ENCODE measurements around the gene ZNF280D. TPM values are rescaled to one million over a fixed set of nuclear protein-coding genes. Genes with fewer than 3 reads are reported as not detected.

Gene ZNF280D
- total RNA-seq, 1 donor from 2014 or later, result 37.9 TPM

- no peak for TF ChIP-seq CTCF (IDR thresholded peaks at IDR 0.05)
- POLR2A ChIA-PET, result interaction anchor here (0.6 to 1.5 kb wide), 5 partner anchors 14 to 566 kb away, joined by 3 to 10 read pairs (median 4); no protein-coding TSS in a partner anchor
- Mint-ChIP-seq H3K27ac (peak overlapping the region; percentile 93), H3K36me3 (ENCODE audit: low read depth) (peaks cover 16% of the 10 kb centered on the region), H3K9me3 (no peaks in the 10 kb centered on the region), H3K4me1 (peaks cover 31% of the 10 kb centered on the region), H3K27me3 (no peaks in the 10 kb centered on the region), H3K4me3 (peak overlapping the region; percentile 96)
- no peak for ATAC-seq (ENCODE audit: low read depth)
- intact Hi-C loops (cut with micrococcal nuclease), result loop anchor here (1.0 to 10.0 kb wide), 7 partner anchors 14 to 569 kb away; partner anchors contain the start of genes MNS1 and TCF12
- CTCF ChIA-PET, result interaction anchor here (0.6 kb wide), 1 partner anchor 137 kb away, joined by 5 read pairs; no protein-coding TSS in a partner anchor
- no peak for DNase-seq
Measured at GRCh38 chr15:56732886-56733135, 498 bp downstream of the ZNF280D start.

- H3K36me3 Mint-ChIP-seq (ENCODE audit: low read depth), result peaks cover 16% of the 10 kb centered on the region
- peaks cover 36% of the 10 kb centered on the region for H3K4me1 Mint-ChIP-seq
- ATAC-seq (ENCODE audit: low read depth), result no peak
- no peak for TF ChIP-seq CTCF (IDR thresholded peaks at IDR 0.05)
- H3K27ac Mint-ChIP-seq, result peak overlapping the region; percentile 93
- peak overlapping the region; percentile 96 for H3K4me3 Mint-ChIP-seq
- H3K27me3 Mint-ChIP-seq, result no peaks in the 10 kb centered on the region
- POLR2A ChIA-PET, result interaction anchor here (0.6 to 0.7 kb wide), 3 partner anchors 20 to 485 kb away, joined by 3 to 10 read pairs (median 5); no protein-coding TSS in a partner anchor
- CTCF ChIA-PET, result interaction anchor here (0.6 kb wide), 1 partner anchor 137 kb away, joined by 5 read pairs; no protein-coding TSS in a partner anchor
- no peaks in the 10 kb centered on the region for H3K9me3 Mint-ChIP-seq
- intact Hi-C loops (cut with micrococcal nuclease), result loop anchor here (2.0 to 10.0 kb wide), 6 partner anchors 14 to 570 kb away; partner anchors contain the start of gene MNS1
- DNase-seq, result no peak
Measured at GRCh38 chr15:56732135-56732885, 999 bp downstream of the ZNF280D start.

- H3K4me1 Mint-ChIP-seq, result peaks cover 43% of the 10 kb centered on the region
- ATAC-seq (ENCODE audit: low read depth), result no peak
- DNase-seq, result no peak
- TF ChIP-seq CTCF (IDR thresholded peaks at IDR 0.05), result no peak
- no peaks in the 10 kb centered on the region for H3K9me3 Mint-ChIP-seq
- POLR2A ChIA-PET, result no interaction called here
- no peaks in the 10 kb centered on the region for H3K27me3 Mint-ChIP-seq
- peaks cover 19% of the 10 kb centered on the region for H3K36me3 Mint-ChIP-seq (ENCODE audit: low read depth)
- intact Hi-C loops (cut with micrococcal nuclease), result loop anchor here (5.0 to 10.0 kb wide), 4 partner anchors 106 to 571 kb away; partner anchors contain the start of gene MNS1
- peak overlapping the region; percentile 93 for H3K27ac Mint-ChIP-seq
- CTCF ChIA-PET, result no interaction called here
- peak overlapping the region; percentile 96 for H3K4me3 Mint-ChIP-seq
Measured at GRCh38 chr15:56731548-56731947, 1.8 kb downstream of the ZNF280D start.

- Mint-ChIP-seq H3K4me1 (peaks cover 56% of the 10 kb centered on the region), H3K36me3 (ENCODE audit: low read depth) (peaks cover 19% of the 10 kb centered on the region), H3K4me3 (no peak overlapping the region), H3K27me3 (no peaks in the 10 kb centered on the region), H3K9me3 (no peaks in the 10 kb centered on the region), H3K27ac (no peak overlapping the region)
- DNase-seq (no peak), ATAC-seq (ENCODE audit: low read depth) (no peak)
- CTCF ChIA-PET, result no interaction called here
- POLR2A ChIA-PET, result no interaction called here
- no peak for TF ChIP-seq CTCF (IDR thresholded peaks at IDR 0.05)
- intact Hi-C loops (cut with micrococcal nuclease), result loop anchor here (1.0 kb wide), 1 partner anchor 30 kb away; no protein-coding TSS in a partner anchor
Measured at GRCh38 chr15:56729561-56729960, 3.7 kb downstream of the ZNF280D start.

- no peak overlapping the region for H3K27ac Mint-ChIP-seq
- H3K27me3 Mint-ChIP-seq, result no peaks in the 10 kb centered on the region
- no peak overlapping the region for H3K4me3 Mint-ChIP-seq
- TF ChIP-seq CTCF (IDR thresholded peaks at IDR 0.05), result no peak
- no peak for DNase-seq
- intact Hi-C loops (cut with micrococcal nuclease), result no loop called here
- peaks cover 59% of the 10 kb centered on the region for H3K4me1 Mint-ChIP-seq
- peaks cover 21% of the 10 kb centered on the region for H3K36me3 Mint-ChIP-seq (ENCODE audit: low read depth)
- ATAC-seq (ENCODE audit: low read depth), result no peak
- H3K9me3 Mint-ChIP-seq, result no peaks in the 10 kb centered on the region
- CTCF ChIA-PET, result interaction anchor here (1.5 kb wide), 1 partner anchor 15 kb away, joined by 4 read pairs; no protein-coding TSS in a partner anchor
- POLR2A ChIA-PET, result no interaction called here
Measured at GRCh38 chr15:56725386-56725785, 7.9 kb downstream of the ZNF280D start.
